NCI-H510A (cell line): ENCODE results near the gene HDAC4.

Experiments
- DNase-seq: peaks from one replicate; lab custom pipeline; 2025; lab: John Stamatoyannopoulos, UW

Gene HDAC4

DNA sequence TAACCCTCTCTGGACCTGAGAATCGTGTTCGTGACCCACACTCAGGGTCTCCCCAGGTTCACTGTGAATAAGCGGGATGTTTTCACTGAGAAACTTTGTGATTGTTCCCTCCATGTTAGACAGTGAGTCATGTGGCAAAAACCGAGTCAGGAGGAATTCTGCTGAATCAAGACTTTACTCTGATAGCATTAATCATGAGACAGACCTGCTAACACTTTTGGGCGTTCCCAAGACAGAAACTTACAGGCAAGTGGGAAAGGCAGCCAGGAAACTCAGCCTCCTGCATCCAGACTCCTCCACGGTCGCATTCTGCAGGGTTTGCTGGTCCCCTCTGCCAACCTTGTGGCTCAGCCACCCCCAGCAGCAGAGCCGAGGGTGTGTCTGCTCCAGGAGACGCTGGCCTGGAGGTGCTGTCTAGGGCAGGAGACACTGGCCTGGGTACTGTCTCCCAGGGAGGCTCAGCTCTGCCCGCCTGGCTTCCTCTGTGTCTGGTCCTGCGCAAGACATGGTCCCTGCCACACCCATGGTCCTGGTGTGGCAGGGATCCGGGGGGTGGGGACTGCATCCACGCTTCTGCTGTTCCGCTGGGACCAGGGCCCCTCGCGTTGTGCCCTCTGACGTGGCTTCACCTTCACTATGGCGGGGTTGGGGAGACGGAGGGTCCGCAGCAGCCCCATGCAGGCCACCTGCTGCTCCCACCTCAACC lies 375.6 kb downstream of the HDAC4 start:
- no peak for DNase-seq

- no peak for DNase-seq
Observed at GRCh38 chr2:239024226-239024625, 376.6 kb downstream of the HDAC4 start.

- DNase-seq: no peak
Observed at GRCh38 chr2:239022437-239023260, 378.2 kb downstream of the HDAC4 start.

DNA sequence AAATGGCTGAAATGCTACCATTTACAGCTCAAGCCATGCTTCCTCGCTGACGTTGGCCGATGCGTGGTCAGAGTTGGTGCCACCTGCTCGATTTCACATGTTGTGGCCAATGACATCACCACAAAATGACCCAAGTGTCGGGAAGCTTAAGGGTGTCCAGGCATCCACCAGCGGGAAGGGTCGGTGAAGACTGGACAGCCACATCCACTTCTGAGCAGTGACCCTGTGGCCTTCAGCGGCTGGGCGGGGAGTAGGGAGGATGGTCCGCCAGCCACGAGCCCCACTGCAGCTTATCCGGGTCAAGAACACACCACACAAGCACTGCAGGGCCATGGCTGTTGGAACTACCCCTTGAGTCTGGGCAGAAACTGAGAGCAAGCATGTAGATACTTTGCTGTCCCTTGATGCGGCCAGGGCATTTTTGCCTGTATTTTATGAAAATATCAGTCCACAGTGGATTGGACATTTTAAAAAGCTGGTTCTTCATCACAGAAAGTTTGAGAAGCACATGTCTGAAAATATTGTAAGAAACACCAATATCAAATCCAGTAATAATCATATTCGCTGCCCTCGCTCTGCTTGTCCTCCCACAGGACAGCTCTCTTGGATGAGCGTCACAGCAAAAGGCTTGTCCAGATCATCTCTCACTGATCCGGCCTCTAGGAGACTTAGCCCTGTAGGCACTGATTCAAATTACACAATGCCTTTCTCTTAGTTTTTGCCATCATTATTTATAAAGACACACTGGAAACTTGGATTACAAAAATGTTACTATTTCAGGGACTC lies 379.0 kb downstream of the HDAC4 start:
- no peak for DNase-seq

DNA sequence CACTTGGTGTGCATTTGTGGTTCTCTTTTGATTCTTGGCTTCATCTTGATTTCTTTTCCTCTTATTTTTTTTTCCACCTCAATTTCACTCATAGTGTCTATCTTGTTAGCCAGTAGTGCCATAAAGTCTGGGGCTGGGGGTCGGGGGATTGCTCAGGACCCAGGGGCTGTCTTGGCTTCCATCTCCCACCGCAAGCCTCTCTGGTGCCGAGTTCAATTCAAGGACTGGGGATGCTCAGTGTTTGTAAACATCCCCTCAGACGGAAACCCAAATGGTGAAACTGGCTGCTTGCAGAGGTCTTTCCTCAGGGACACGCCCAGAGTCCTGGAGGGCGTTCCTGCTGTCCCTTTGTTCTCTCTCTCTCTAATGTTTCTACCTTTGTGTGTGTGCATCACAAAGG lies 379.6 kb downstream of the HDAC4 start:
- no peak for DNase-seq

DNA sequence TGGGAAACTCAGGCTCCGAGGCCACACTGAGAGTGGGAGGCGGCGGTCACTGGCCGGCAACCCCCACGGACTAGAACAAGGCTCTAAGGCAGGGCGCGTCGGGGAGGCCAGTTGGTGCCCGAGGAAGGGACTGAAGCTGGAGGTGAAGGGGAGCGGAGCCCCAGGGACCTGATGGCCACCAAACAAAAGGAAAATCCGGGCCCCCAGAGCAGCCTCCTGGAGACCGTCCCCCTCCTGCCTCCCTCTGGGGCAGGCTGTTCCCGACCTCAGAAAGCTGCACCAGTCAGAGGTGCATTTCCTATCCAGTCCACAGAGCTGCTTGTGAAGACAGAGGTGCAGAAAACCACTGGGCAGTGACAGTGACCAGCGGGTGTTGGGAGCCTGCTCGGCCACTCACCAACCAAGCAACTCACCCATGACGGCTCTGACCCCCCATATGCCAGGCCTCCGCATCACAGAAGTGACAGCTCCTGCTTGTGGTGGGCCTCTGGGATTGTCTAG lies 380.2 kb downstream of the HDAC4 start:
- no peak for DNase-seq

DNA sequence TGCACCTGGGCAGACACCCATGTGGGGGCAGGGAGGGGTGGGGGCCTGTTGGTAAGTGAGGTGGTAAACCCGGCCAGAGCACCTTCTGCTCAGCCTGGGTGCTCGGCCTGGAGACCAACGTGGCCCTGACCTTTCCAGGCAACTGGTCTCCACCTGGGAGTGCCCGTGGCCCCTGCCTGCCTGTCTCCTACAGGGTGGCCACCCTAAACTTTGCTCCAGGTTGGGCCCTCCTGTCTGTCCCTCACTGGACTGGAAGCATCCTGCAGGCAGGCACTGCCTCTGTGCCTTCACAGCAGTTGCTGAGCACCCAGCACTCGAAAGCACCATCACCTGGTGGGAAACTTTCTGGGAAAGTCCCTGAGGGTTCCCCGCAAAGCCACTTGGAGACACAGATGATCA lies 381.6 kb downstream of the HDAC4 start:
- no peak for DNase-seq

GRCh38 chr2:239018271-239019182 lies 382.3 kb downstream of the HDAC4 start:
- no peak for DNase-seq

GRCh38 chr2:239017491-239018098 lies 383.2 kb downstream of the HDAC4 start:
- DNase-seq: no peak

- no peak for DNase-seq
Observed at GRCh38 chr2:239015901-239016675, 384.7 kb downstream of the HDAC4 start.

- DNase-seq: no peak
Observed at GRCh38 chr2:239015218-239015900, 385.5 kb downstream of the HDAC4 start.

DNA sequence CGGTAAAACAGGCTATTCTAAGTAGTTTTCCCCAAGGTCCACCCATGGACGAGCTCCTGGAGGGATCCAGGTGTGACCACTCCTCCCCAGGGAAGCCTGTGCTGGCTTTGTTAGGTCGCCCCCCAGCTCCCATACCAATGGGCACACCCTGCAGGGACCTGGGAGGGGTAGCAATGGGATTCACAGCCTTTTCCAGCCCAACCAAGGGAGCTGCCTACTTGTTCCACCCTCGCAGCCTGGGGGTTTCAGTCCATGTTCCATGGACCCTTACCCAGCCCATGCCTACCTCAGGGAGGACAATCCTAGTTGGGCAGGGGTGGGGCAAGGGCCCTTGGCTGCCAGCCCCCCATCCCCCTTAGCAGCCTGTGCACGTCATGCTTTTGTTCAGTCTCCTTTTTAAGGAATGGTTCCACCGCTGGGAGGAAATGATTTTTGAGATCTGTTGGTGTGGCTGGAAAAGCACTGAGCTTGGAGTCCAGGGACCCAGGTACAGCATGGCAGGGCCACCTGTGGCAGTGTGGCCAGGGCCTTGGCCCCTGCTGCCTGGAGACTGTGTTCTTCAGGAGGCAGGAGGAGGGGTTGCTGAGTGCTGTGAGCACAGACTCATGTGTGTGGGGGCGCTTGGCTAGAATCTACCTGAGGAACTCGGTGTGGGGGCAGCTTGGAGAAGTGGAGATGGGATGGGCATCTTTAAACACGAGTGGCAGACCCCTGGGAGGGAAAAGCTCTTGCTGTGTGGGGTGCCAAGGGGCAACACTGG lies 386.2 kb downstream of the HDAC4 start:
- no peak for DNase-seq

- no peak for DNase-seq
Observed at GRCh38 chr2:239013678-239013976, 387.2 kb downstream of the HDAC4 start.

DNA sequence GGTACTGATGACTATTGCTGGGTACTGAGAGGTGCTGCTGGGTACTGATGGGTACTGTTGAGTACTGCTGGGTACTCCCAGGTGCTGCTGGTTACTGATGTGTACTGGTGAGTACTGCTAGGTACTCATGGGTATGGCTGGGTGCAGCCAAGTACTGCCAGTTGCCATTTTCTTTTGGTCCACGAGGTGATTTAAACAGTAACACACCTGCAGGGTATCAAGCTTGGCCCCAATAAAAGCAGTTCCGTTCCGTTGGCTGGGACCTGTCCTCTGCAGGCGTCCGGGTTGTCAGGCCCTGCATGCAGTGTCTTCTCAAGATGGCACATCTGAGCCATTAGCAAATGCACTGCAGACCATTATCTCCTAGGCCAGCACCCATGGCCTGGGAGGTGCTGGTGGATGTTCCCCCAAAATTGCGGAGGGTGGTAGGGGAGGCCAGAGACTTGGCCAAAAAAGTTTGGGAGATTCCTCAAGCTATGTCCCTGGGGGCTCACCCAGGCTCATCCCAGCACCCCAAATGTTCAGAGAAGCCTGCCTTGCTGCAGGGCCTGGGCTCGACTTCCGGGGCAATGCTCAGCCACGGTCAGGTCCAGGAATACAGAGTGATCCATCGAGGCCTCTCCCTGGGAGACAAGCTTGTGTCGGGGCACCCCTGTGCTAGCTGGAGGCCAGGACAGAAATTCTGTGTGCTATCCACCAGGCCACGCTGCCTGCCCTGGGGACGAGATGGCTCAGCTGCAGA lies 387.7 kb downstream of the HDAC4 start:
- DNase-seq: no peak

GRCh38 chr2:239012228-239012627 lies 388.6 kb downstream of the HDAC4 start:
- no peak for DNase-seq

DNA sequence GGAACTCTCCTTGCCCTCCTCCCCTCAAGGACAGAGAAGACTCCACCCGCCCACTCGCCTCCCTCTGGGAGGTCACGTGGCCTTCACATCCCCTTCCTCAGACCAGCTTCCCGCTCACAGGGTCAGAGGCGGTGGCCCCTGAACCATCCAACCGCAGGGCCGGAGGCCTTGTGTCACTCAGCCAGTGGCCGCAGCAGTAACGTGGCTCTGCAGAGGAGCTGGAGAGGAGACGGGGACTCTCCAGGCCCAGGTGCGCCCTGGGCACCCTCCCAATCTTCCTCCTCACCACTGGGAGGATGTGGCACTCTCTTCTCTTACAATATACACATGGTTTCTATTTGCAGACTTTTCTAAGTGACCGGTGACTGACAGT lies 391.2 kb downstream of the HDAC4 start:
- no peak for DNase-seq

DNA sequence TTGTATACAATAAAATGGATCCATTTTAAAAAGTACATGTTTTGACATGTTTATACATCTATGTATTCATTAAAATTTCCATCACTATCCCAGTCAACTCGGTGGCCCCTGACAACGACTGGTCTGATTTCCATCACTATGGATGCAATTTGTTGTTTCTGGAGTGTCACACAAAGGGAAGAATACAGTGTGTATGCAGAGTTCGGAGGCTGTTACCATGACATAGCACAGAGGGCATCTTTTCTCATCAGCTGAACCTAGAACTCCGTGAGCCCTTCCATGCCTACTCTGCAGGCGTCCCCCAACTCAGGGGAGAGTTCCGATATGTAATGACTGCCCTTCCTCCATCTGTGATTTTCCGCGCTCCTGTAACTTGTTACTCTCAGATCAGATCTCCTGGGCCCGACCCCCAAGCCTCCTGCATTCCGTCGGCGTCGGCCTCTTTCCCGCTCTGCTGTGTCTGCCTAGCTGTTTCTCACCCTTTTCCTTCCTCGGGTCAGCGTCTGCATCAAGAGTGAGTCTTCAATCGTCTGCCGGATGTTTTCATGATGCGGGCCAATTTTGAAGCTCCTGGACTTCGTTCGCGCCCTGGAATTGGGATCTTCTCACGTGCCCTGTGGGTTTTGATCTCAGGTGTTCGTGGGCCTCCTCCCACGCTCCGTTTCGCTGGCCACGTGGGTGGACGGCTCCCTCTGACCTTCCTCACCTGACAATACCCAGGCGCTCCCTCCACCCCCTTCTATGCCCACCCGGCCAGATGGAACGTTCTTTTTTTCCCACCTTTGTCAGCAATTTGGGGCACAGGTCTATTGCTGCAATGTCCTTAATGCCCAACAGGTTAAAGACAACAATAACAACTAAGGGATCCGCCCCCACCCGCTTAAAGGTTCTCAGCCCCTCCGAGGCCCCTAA lies 391.9 kb downstream of the HDAC4 start:
- no peak for DNase-seq
